Mesodermal cell (in vitro differentiated cells): ENCODE measurements around the gene MVB12B.

Source experiments
- H3K27ac ChIP-seq: 2 replicates; pipeline ENCODE4 v1.7.0; 2013; ENCODE audit warnings: mild to moderate bottlenecking, low read depth, low read length, moderate library complexity; ENCODE audit not compliant: severe bottlenecking
- H3K36me3 ChIP-seq: 2 replicates; pipeline ENCODE4 v1.7.1; 2013; ENCODE audit warnings: mild to moderate bottlenecking, low read length, moderate library complexity; ENCODE audit not compliant: control insufficient read depth, insufficient read depth
- H3K4me1 ChIP-seq: one replicate; pipeline ENCODE4 v1.7.1; 2013; ENCODE audit warnings: mild to moderate bottlenecking, low read length; ENCODE audit not compliant: insufficient read depth, control insufficient read depth, poor library complexity, severe bottlenecking
- H3K4me3 ChIP-seq: 2 replicates; pipeline ENCODE4 v1.7.0; 2013; ENCODE audit warnings: low read length, control low read depth, mild to moderate bottlenecking; ENCODE audit not compliant: insufficient read depth, poor library complexity, severe bottlenecking; ENCODE audit errors: extremely low read depth
- H3K9me3 ChIP-seq: 2 replicates; pipeline ENCODE4 v1.7.1; 2013; ENCODE audit warnings: mild to moderate bottlenecking, low read length, moderate library complexity; ENCODE audit not compliant: control insufficient read depth
- WGBS, 2 experiments: methylation state at CpG; one replicate each; pipeline ENCODE4 v1.1.5; 2013; ENCODE audit warnings: missing lambda C conversion rate in 2 of 2; ENCODE audit not compliant: insufficient coverage in 2 of 2; 5-methylcytosine and 5-hydroxymethylcytosine counted together

Gene MVB12B

DNA sequence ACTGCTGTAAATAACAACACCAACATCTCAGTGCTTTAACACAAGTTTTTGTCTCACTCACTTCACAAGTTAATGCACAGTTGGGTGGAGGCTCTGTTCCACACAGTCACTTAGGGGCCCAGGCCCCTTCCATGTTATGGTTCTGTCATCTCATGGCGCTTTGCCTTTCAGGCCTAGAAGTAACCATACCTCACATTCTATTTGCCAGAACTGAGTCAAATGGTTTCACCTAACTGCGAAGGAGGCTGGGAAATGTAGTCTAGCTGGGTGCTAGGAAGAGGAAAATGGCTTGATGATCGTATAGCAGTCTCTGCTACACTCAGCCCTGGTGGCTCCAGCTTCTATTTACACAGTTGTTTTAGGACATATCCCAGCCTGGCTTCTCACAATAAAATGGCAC lies 23.1 kb upstream of the MVB12B start:
- Histone ChIP-seq H3K27ac (no peak overlapping the region), H3K4me1 (peaks cover 5% of the 10 kb centered on the region), H3K36me3 (no peaks in the 10 kb centered on the region), H3K4me3 (no peak overlapping the region), H3K9me3 (no peaks in the 10 kb centered on the region)
- no CpG with 5 or more reads among the region's 3 CpGs for WGBS, 2 experiments

DNA sequence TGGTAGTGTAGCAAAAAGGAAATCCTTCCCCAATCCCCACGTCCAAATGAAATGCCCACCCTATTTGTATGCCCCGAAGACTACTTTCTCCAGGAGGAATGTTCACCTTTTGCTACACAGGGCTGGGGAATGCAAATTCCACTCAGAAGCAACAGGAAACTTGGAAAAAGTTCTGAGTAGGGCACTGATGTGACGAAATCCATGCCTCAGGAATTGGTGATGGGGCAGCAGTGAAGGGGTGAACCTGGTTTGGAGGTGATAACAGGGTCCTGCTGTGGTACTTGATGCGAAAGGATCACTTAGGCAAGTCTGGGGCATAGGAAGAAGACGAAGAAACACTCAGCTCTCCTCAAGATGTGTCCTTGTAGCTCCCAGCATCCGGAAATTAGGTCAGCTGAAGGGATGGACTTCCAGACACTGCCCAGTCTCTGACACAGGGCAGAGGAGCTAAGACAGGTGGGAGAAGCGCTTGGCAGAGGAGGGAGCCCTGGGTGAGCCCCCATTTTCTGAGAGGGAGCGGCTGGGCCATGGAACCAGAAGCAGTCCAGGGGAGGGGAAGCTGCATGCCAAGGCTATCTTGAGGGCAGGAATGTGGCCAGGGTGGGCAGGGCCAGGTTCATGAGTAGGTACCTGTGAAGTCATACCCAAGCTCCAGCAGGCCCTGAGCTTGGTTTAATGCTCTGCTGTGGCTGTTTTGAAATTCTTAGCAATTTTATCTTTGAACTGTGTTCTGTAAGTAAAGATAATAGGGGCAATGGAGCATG lies 22.2 kb upstream of the MVB12B start:
- WGBS, 2 experiments: 85 to 92% methylated on average over 6 to 8 of the region's 8 CpGs
- Histone ChIP-seq H3K4me1 (peaks cover 5% of the 10 kb centered on the region), H3K4me3 (no peak overlapping the region), H3K27ac (no peak overlapping the region), H3K9me3 (no peaks in the 10 kb centered on the region), H3K36me3 (no peaks in the 10 kb centered on the region)

DNA sequence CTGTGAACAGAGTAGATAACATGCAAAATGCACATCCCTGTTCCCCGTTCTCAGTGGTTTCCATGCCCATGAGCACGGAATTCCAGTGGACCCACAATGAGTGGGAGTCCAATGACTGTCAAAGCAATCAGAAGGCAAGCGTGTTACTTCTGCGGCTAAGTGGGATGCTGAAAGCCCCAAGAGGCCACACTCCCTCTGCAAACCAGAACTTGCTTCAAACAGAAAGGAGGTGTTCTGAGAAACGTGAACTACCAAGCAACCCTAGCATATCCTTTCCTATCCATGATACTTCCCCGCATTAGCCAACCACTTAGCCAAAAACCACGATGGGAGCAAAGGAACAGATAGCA lies 21.7 kb upstream of the MVB12B start:
- Histone ChIP-seq H3K36me3 (no peaks in the 10 kb centered on the region), H3K4me1 (peaks cover 5% of the 10 kb centered on the region), H3K4me3 (no peak overlapping the region), H3K27ac (no peak overlapping the region), H3K9me3 (no peaks in the 10 kb centered on the region)
- WGBS, 2 experiments: 90 to 96% methylated on average over 6 of the region's 7 CpGs

DNA sequence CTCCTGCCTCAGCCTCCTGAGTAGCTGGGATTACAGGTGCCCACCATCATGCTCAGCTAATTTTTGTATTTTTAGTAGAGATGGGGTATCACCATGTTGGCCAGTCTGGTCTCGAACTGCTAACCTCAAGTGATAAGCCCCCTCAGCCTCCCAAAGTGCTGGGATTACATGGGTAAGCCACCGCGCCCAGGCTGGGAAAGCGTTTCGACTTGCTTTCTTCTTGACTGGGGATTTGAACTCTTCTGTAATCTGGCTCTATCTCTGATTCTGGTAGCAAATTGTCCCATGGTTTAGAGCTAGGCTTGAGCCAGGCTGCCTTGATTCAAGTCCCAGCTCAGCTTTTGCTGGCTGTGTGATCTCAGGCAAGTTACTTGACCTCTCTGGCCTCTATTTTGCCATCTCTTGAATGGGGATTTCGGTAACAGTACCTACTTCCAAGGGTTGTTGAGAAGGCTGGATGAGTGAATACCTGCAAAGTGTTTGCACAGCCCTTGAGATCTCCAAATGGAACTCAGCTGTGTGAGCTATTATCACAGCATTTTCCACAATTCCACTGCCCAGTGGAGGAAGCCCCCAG lies 20.5 kb upstream of the MVB12B start:
- WGBS, 2 experiments: 89 to 92% methylated on average over 6 of the region's 6 CpGs
- Histone ChIP-seq H3K4me1 (peaks cover 5% of the 10 kb centered on the region), H3K4me3 (no peak overlapping the region), H3K9me3 (no peaks in the 10 kb centered on the region), H3K36me3 (no peaks in the 10 kb centered on the region), H3K27ac (no peak overlapping the region)

DNA sequence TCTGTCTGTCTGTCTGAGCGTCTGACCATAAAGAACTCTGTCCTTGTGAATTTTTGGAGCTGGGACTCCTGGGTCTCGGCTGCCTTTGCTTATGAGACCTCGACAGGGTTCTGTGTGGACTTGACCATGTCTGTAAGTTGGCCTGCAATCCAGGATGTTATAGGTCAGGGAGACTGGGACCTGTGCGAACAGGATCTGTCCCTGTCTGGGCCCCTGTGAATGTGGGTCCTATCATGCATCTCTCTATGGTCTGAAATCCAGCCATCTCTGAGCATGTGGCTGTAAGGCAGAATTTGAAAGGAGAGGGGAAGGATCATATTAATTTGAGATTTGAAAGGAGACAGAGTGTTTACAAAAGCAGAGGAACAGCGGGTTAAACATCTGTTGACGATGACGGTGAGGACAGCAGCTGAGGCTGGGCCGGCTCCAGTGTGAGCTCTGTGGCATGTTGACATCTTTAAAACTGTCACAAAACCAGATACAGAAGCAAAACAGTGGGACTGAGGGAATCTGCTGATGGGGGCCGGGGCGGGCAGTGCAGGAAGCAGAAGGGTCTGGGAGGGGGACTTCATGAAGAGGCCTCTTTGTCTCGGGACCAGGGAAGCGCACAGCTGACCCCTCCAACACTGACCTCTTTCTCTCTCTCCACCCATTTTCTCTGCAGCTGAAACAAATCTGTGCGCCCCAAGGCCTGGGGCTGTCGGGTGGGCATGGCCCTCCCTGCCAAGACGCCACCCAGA lies 19.1 kb upstream of the MVB12B start:
- Histone ChIP-seq H3K4me1 (peaks cover 5% of the 10 kb centered on the region), H3K36me3 (no peaks in the 10 kb centered on the region), H3K9me3 (no peaks in the 10 kb centered on the region), H3K27ac (peak overlapping the region; percentile 69), H3K4me3 (no peak overlapping the region)
- 87 to 91% methylated on average over 9 to 11 of the region's 15 CpGs for WGBS, 2 experiments

DNA sequence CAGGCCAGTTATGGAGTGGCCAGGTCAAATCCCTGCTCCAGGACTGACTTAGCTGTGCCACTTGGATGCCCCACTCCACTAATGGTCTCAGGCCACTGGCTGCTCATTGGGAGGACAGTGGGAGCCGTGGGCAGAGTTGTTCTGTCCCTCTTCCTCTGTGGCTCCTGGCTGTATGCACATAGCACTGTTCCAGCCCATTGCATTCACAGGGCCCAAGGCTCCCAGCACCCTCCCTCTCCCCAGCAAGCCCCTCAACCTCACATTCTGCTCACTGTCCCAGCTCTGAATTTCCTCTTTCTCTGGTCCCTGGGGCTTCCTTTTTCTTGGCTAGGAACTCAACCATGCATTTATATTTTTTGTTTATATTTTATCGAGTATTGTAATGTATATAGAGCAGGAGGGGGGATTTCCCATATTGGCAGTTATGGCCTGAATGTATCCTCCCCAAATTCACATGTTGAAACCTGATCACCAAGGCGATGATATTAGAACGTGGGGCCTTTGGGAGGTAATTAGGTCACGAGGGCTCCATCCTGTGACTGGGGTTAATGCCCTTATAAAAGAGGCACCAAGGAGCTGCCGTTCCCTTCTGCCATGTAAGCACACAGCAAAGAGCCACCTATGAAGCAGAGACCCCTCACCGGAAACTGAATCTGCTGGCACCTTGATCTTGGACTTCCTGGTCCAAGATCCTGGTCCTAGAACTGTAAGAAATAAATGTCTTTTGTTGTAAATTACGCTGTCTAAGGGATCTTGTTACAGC lies 17.0 kb upstream of the MVB12B start:
- WGBS, 2 experiments: 74 to 76% methylated on average over 4 to 7 of the region's 8 CpGs
- no peak overlapping the region for H3K27ac ChIP-seq
- H3K36me3 ChIP-seq: no peaks in the 10 kb centered on the region
- no peak overlapping the region for H3K4me3 ChIP-seq
- H3K9me3 ChIP-seq: no peaks in the 10 kb centered on the region
- peaks cover 5% of the 10 kb centered on the region for H3K4me1 ChIP-seq

DNA sequence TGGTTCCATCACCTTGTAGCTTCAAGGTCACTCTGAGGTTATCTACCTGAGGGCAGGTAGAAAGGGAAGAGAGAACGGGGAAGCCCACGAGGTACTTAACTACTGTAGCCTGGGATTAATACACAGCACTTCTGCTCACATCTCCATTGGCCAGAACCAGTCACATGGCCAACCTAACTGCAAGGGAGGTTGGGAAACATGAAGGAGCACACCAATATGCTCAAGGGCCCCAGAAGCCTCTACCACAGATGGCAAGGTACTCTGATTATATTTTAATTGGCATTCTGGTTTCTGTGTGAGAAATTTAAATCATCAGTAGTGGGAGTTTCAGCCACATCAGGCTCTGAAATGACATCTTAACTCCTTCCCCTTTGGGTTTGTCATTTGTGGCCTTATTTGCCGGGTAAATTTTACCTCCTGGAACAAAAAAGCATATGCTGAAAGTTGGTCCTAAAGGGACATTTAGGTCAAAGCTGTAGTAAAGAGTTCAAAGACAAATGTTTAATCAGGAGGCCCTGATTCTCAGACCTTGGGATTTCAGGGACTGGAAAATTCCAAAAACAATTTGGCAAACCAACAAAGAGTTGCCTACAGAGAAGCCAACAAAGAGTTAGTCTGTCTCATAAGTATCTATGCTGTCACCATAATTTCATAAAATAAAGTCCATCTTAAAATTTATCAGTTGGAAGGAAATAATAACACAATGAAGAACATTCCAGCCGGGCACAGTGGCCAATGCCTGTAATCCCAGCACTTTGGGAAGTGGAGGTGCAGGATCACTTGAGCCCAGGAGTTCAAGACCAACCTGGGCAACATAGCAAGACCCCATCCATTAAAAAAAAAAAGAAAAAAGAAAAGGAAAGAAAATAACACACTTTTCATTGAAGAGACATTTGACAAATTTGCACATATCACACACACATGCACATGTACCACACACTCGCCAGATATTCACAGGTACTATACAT lies 13.8 kb upstream of the MVB12B start:
- 80 to 100% methylated on average over 1 of the region's 5 CpGs for WGBS, 2 experiments
- Histone ChIP-seq H3K27ac (no peak overlapping the region), H3K9me3 (no peaks in the 10 kb centered on the region), H3K4me1 (no peaks in the 10 kb centered on the region), H3K4me3 (no peak overlapping the region), H3K36me3 (no peaks in the 10 kb centered on the region)

DNA sequence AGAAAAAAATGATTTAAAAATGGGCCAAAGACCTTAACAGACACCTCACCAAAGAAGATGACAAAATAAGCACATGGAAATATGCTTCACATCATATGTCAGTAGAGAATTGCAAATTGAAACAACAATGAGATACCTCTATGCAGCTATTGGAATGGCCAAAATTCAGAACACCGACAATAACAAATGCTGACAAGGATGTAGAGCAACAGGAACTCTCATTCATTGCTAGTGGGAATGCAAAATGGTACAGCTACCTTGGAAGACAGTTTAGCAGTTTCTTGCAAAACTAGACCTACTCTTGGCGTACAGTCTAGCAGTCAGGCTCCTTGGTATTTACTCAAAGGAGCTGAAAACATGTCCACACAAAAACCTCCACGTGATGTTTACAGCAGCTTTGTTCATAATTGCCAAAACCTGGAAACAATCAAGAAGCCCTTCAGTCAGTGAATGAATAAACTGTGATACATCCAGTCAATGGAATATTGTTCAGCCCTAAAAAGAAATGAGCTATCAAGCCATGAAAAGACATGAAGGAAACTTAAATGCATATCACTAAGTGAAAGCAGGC lies 10.5 kb upstream of the MVB12B start:
- no peaks in the 10 kb centered on the region for H3K4me1 ChIP-seq
- H3K36me3 ChIP-seq: no peaks in the 10 kb centered on the region
- no peak overlapping the region for H3K4me3 ChIP-seq
- no peak overlapping the region for H3K27ac ChIP-seq
- 88 to 92% methylated on average over 2 to 3 of the region's 3 CpGs for WGBS, 2 experiments
- no peaks in the 10 kb centered on the region for H3K9me3 ChIP-seq

DNA sequence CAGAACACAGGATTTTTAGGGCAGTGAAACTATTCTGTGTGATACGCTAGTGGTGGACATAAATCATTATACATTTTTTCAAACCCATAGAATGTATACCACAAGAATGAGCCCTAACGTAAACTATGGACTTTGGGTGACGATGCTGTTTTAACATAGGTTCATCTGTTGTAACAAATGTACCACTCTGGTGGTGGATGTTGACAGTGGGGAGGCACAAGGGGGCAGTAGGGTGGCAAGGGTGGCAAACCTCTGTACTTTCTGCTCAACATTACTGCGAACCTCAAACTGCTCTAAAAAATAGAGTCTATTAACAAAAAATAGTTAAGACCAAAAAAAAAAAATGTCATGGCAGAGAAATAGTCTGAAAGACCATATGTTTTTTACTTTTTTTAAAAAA lies 9.1 kb upstream of the MVB12B start:
- H3K36me3 ChIP-seq: no peaks in the 10 kb centered on the region
- no peak overlapping the region for H3K4me3 ChIP-seq
- no peaks in the 10 kb centered on the region for H3K4me1 ChIP-seq
- WGBS, 2 experiments: 100% methylated on average over 2 of the region's 4 CpGs; no CpG with 5 or more reads in 1 of the 2 experiments
- no peak overlapping the region for H3K27ac ChIP-seq
- H3K9me3 ChIP-seq: no peaks in the 10 kb centered on the region
